ENCODE measurements around the gene CD300LB. TPM values are rescaled to one million over a fixed set of nuclear protein-coding genes. Genes with fewer than 3 reads are reported as not detected.

CD300LB gene
- polyA plus RNA-seq, 3 donors, result 88.0 to 102 (median 92.9) TPM

GRCh38 chr17:74536890-74537289, 5.6 kb upstream of the CD300LB start:
- Histone ChIP-seq H3K27me3 (ENCODE audit: control insufficient read depth in 2 of 2, insufficient read depth in 2 of 2, low read length in 2 of 2) (no peaks in the 10 kb centered on the region), H3K27ac (ENCODE audit: low read depth in 1 of 2, low read length in 2 of 2) (no peak overlapping the region), H2AFZ (ENCODE audit: insufficient read depth, low read depth, low read length, poor library complexity, severe bottlenecking) (no peak overlapping the region), H3K4me2 (replicated peaks; ENCODE audit: extremely low read depth, low read length, poor library complexity, severe bottlenecking) (no peak overlapping the region), H3K4me3 (replicated peaks in 1 of 3; ENCODE audit: low read depth in 2 of 3, low read length in 3 of 3) (no peak overlapping the region), H3K36me3 (replicated peaks in 1 of 2; ENCODE audit: control insufficient read depth in 1 of 2, insufficient read depth in 2 of 2, low read length in 2 of 2) (peaks cover 36 to 47% of the 10 kb centered on the region in 2 donors), H4K20me1 (ENCODE audit: insufficient read depth, low read length) (peaks cover 68% of the 10 kb centered on the region), H3K4me1 (ENCODE audit: control insufficient read depth in 1 of 2, insufficient read depth in 2 of 2, low read length in 2 of 2) (peaks cover 23 to 24% of the 10 kb centered on the region in 2 donors), H3K9ac (ENCODE audit: insufficient read depth, low read length, poor library complexity, severe bottlenecking) (no peak overlapping the region), H3K79me2 (ENCODE audit: insufficient read depth, low read length) (peaks cover 30% of the 10 kb centered on the region), H3K9me3 (replicated peaks in 1 of 2; ENCODE audit: control insufficient read depth in 1 of 2, insufficient read depth in 1 of 2, low read length in 2 of 2) (no peaks in the 10 kb centered on the region)
- Mint-ChIP-seq H3K4me3 (no peak overlapping the region), H3K36me3 (peaks cover 56 to 71% of the 10 kb centered on the region in 2 donors), H3K27ac (peak overlapping the region in 1 of 7 donors; percentile 5), H3K9me3 (peaks cover 0 to 2% (median 0%) of the 10 kb centered on the region in 7 donors), H3K27me3 (ENCODE audit: low read depth in 3 of 3) (no peaks in the 10 kb centered on the region), H3K4me1 (peaks cover 32% of the 10 kb centered on the region)
- no peak for DNase-seq
- WGBS (ENCODE audit: insufficient coverage), result no CpG with 5 or more reads among the region's 3 CpGs
- intact Hi-C loops (cut with micrococcal nuclease), result loop anchor here in 1 of 2 donors (5.0 kb wide), 1 partner anchor 60 kb away; no protein-coding TSS in a partner anchor
- TF ChIP-seq CTCF (IDR thresholded peaks at IDR 0.05), result no peak

DNA sequence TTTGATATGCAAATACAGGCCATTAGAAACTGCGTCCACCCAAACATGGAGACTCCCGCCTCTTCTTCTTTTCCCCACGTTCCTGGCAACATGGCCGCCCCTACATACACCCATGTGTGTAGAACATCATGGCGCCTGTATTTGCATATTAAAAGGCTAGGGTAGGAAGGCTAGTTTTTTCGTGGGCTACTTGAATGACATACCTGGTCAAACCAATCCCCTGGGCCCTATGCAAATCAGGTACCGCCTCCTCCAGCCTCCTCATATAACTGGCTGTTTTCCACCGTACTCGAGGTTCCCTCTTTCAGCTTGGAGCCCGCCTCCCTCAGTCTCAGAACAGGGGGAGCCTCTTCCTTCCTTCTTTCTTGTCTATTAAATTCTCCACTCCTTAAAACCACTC, 840 bp upstream of the CD300LB start:
- peak overlapping the region; percentile 97 to 100 (median 98) for H3K27ac Mint-ChIP-seq
- intact Hi-C loops (cut with micrococcal nuclease), result loop anchor here (2.0 to 5.0 kb wide), 5 partner anchors 17 to 110 kb away; partner anchors contain the start of gene CD300E (in 1 of the 2)
- H3K4me3 Mint-ChIP-seq, result peak overlapping the region; percentile 84 to 97

More for the DNA sequence above, 840 bp upstream of the CD300LB start:
- Histone ChIP-seq H3K79me2 (ENCODE audit: insufficient read depth, low read length) (peaks cover 70% of the 10 kb centered on the region), H3K27me3 (ENCODE audit: control insufficient read depth in 2 of 2, insufficient read depth in 2 of 2, low read length in 2 of 2) (no peaks in the 10 kb centered on the region), H2AFZ (ENCODE audit: insufficient read depth, low read depth, low read length, poor library complexity, severe bottlenecking) (no peak overlapping the region), H3K4me1 (ENCODE audit: control insufficient read depth in 1 of 2, insufficient read depth in 2 of 2, low read length in 2 of 2) (peaks cover 71% of the 10 kb centered on the region in 2 donors), H4K20me1 (ENCODE audit: insufficient read depth, low read length) (peaks cover 26% of the 10 kb centered on the region), H3K4me2 (replicated peaks; ENCODE audit: extremely low read depth, low read length, poor library complexity, severe bottlenecking) (peak overlapping the region; percentile 84), H3K36me3 (replicated peaks in 1 of 2; ENCODE audit: control insufficient read depth in 1 of 2, insufficient read depth in 2 of 2, low read length in 2 of 2) (peaks cover 15 to 25% of the 10 kb centered on the region in 2 donors), H3K4me3 (replicated peaks in 1 of 3; ENCODE audit: low read depth in 2 of 3, low read length in 3 of 3) (peak overlapping the region; percentile 76 to 99 (median 94)), H3K9ac (ENCODE audit: insufficient read depth, low read length, poor library complexity, severe bottlenecking) (peak overlapping the region; percentile 73), H3K27ac (ENCODE audit: low read depth in 1 of 2, low read length in 2 of 2) (peak overlapping the region; percentile 93 to 98), H3K9me3 (replicated peaks in 1 of 2; ENCODE audit: control insufficient read depth in 1 of 2, insufficient read depth in 1 of 2, low read length in 2 of 2) (no peaks in the 10 kb centered on the region)
- peaks cover 0 to 3% (median 0%) of the 10 kb centered on the region in 3 donors for H3K27me3 Mint-ChIP-seq (ENCODE audit: low read depth in 3 of 3)
- 0% methylated on average over 4 of the region's 10 CpGs for WGBS (ENCODE audit: insufficient coverage)
- peaks cover 0 to 2% (median 0%) of the 10 kb centered on the region in 7 donors for H3K9me3 Mint-ChIP-seq
- TF ChIP-seq CTCF (IDR thresholded peaks at IDR 0.05), result no peak
- peaks cover 69% of the 10 kb centered on the region for H3K4me1 Mint-ChIP-seq
- peak; percentile 94 to 98 (median 97) for DNase-seq
- peaks cover 45 to 56% of the 10 kb centered on the region in 2 donors for H3K36me3 Mint-ChIP-seq
